SKM-1 (cell line): ENCODE data around the gene ZSCAN4.

ENCODE experiments used
- DNase-seq: peaks from one replicate; lab custom pipeline; 2025; ENCODE audit not compliant: unreplicated experiment; lab: John Stamatoyannopoulos, UW

Gene ZSCAN4

DNA sequence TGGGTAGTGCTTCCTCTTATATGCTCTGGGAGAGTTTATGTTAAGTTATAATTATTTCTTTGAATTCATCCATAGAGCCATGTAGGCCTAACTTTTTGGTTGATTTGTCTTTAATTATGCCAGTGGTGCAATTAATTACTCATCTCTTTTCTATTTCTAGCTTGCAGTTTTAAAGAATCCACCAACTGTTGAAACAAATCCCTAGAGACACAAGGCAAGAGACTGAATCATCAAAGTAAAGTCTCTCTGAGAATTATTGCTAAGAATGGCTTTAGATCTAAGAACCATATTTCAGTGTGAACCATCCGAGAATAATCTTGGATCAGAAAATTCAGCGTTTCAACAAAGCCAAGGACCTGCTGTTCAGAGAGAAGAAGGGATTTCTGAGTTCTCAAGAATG lies 7.1 kb downstream of the ZSCAN4 start:
- DNase-seq: no peak

GRCh38 chr19:57682226-57682766 lies 13.6 kb downstream of the ZSCAN4 start:
- no peak for DNase-seq

DNA sequence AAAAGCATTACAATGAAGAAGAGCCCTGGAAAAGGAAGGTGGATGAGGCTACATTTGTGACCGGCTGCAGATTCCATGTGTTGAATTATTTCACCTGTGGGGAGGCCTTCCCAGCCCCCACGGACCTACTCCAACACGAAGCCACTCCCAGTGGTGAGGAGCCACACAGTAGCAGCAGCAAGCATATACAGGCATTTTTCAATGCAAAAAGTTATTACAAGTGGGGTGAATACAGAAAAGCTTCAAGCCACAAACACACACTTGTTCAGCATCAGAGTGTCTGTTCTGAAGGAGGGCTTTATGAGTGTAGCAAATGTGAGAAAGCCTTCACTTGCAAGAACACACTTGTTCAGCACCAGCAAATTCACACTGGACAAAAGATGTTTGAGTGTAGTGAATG lies 18.0 kb downstream of the ZSCAN4 start:
- DNase-seq: no peak

DNA sequence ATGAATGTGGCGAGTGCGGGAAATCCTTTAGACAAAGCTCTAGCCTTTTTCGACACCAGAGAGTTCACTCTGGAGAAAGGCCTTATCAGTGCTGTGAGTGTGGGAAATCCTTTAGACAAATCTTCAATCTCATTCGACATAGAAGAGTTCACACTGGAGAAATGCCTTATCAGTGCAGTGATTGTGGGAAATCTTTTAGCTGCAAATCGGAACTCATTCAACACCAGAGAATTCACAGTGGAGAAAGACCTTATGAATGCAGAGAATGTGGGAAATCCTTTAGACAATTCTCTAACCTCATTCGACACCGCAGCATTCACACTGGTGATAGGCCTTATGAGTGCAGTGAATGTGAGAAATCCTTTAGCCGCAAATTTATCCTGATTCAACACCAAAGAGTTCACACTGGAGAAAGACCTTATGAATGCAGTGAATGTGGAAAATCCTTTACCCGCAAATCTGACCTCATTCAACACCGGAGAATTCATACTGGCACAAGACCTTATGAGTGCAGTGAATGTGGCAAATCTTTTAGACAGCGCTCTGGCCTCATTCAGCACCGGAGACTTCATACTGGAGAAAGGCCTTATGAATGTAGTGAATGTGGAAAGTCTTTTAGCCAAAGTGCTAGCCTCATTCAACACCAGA lies 18.8 kb downstream of the ZSCAN4 start:
- no peak for DNase-seq

- no peak for DNase-seq
Measured at GRCh38 chr19:57688011-57688763, 19.5 kb downstream of the ZSCAN4 start.

- DNase-seq: no peak
Measured at GRCh38 chr19:57689750-57690149, 21.0 kb downstream of the ZSCAN4 start.

GRCh38 chr19:57701625-57702024 lies 32.9 kb downstream of the ZSCAN4 start:
- DNase-seq: no peak

DNA sequence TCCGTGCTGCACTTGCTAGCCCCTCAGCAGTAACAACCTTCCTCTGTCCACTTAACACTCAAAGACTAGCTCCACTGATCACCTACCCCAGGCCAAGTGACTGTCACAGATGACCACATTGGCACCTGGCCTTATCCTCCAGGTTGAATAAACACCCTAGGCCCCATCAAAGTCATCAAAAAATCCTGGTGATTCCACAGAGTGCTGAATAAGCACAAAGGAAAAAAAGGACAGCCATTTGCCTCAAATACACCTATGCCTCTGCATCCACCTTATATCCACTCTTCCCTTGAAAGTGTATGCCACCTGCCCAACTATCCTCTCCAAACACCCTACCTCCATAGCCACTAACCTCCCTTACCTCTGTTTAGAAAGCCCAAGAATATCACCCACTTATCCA lies 37.6 kb downstream of the ZSCAN4 start:
- DNase-seq: no peak

DNA sequence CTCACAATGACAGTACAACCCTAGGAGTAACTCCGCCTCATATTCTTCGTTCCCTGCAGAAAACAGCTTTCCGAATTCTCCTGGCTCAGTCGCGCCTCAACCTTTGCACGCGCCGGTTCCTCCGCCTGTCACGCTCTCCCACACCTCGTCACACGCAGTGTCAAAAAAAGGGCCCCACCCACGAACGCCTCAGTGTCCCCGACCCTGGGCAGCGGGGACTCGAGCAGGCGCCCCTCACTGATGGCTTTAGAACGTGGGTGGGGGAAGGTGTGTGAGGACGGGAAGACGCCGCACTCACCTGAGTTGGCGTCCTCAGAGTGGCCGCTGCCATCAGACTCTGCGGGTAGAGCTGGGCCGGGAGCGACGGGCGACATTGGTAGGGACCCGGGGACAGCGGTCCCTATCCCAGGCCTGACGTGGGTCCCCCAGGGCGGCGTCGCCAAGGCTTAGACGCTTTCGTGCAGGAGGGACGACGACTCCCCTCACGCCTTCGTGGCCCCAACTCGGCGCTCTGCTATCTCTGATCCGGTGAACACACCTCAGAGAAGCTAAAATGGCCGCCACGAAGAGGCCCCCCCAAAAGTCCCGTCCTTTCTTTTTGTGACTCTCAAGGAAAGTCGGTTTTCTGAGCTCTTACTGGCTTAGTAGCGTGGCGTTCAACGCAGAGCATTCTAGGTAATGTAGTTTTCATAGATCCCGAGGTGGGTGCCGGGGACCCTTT lies 40.1 kb downstream of the ZSCAN4 start, which contains the start of gene ZNF154:
ZNF154 (minus strand) TSS at position 564 of the 721 bp plus-strand sequence; CDS start at position 331, 233 bp downstream.
- no peak for DNase-seq

DNA sequence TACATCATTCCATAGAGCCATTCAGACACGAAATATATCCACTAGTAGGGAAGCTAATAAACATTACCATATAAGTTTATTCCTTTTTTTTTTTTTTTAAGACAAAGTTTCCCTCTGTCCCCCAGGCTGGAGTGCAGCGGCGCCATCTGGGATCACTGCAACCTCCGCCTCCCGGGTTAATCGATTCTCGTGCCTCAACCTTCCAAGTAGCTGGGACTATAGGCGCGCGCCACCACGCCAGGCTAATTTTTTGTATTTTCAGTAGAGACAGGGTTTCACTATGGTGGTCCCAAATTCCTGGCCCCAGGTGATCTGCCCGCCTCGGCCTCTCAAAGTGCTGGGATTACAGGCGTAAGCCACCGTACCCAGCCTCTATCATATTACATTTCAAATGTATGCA lies 40.9 kb downstream of the ZSCAN4 start:
- DNase-seq: no peak

- DNase-seq: no peak
Measured at GRCh38 chr19:57712222-57712621, 43.5 kb downstream of the ZSCAN4 start.

DNA sequence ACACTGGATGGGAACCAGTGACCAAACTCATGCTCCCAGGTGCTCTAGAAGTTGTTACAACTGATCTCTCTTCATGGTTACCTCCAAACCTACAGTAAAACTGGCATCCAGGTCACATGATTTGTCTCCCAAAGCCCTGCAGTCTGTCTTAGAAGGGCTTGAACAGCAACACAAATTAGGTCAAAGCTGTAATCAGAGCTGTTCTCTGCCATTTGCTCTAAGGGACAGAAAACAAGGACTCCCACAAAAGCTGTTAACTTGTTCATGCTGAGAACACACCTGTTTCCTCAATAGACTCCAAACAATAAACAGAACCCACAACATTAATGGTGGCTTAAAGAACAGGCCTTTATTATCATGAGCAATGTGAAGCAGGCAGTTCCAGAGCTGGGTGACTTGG lies 50.7 kb downstream of the ZSCAN4 start:
- DNase-seq: no peak

GRCh38 chr19:57719901-57720519 lies 51.3 kb downstream of the ZSCAN4 start:
- DNase-seq: no peak

GRCh38 chr19:57720878-57721277 lies 52.1 kb downstream of the ZSCAN4 start:
- DNase-seq: no peak
